Measurements from ENCODE around the gene ANGPTL5.
"Not testable (repeated sequence)": the region's sequence is repeated elsewhere in the genome, so short reads cannot be mapped to it uniquely, and the experiment has no call there.

Gene ANGPTL5

GRCh38 chr11:101916422-101916821 lies at the start of gene ANGPTL5:
ANGPTL5 (minus strand) TSS chr11:101916522; CDS start chr11:101907909, 8,613 bp downstream.
- no peak for DNase-seq

GRCh38 chr11:101964200-101964599 lies 47.9 kb upstream of the ANGPTL5 start:
- DNase-seq = not testable (repeated sequence)

GRCh38 chr11:101960231-101960630 lies 43.9 kb upstream of the ANGPTL5 start:
- DNase-seq = no peak

GRCh38 chr11:101955701-101956100 lies 39.4 kb upstream of the ANGPTL5 start:
- DNase-seq = no peak

GRCh38 chr11:101955278-101955677 lies 39.0 kb upstream of the ANGPTL5 start:
- no peak for DNase-seq

GRCh38 chr11:101949680-101950220 lies 33.4 kb upstream of the ANGPTL5 start:
- no peak for DNase-seq

GRCh38 chr11:101945448-101945847 lies 29.1 kb upstream of the ANGPTL5 start:
- no peak for DNase-seq

GRCh38 chr11:101944923-101945322 lies 28.6 kb upstream of the ANGPTL5 start:
- DNase-seq = no peak

- DNase-seq = no peak
These were observed 24.7 kb upstream of the ANGPTL5 start for GRCh38 chr11:101940901-101941520.

- DNase-seq = no peak
These were observed 15.4 kb upstream of the ANGPTL5 start for GRCh38 chr11:101931692-101932091.

- DNase-seq = no peak
These were observed 13.1 kb upstream of the ANGPTL5 start for GRCh38 chr11:101929294-101929915.

- no peak for DNase-seq
These were observed 7.2 kb upstream of the ANGPTL5 start for GRCh38 chr11:101923554-101923953.

- no peak for DNase-seq
These were observed 4.7 kb upstream of the ANGPTL5 start for GRCh38 chr11:101920992-101921391.

GRCh38 chr11:101917226-101917625 lies 904 bp upstream of the ANGPTL5 start:
- no peak for DNase-seq

GRCh38 chr11:101915791-101916291 lies 481 bp downstream of the ANGPTL5 start:
- DNase-seq = peak; percentile 47

GRCh38 chr11:101914738-101915426 lies 1.4 kb downstream of the ANGPTL5 start, which contains the start of gene CEP126:
CEP126 (plus strand) TSS chr11:101915010; CDS start chr11:101915285, 275 bp downstream.
- peak; percentile 86 for DNase-seq

- DNase-seq = no peak
These were observed 2.0 kb downstream of the ANGPTL5 start for GRCh38 chr11:101914341-101914737.

GRCh38 chr11:101913656-101914055 lies 2.7 kb downstream of the ANGPTL5 start:
- no peak for DNase-seq

GRCh38 chr11:101912823-101913284 lies 3.5 kb downstream of the ANGPTL5 start:
- no peak for DNase-seq

- no peak for DNase-seq
These were observed 7.2 kb downstream of the ANGPTL5 start for GRCh38 chr11:101909087-101909486.

GRCh38 chr11:101907815-101908214 lies 8.5 kb downstream of the ANGPTL5 start:
- DNase-seq = no peak

- DNase-seq = no peak
These were observed 21.8 kb downstream of the ANGPTL5 start for GRCh38 chr11:101894505-101894904.

GRCh38 chr11:101889767-101890166 lies 26.6 kb downstream of the ANGPTL5 start:
- no peak for DNase-seq
